HG02970 (cell line): ENCODE data around the gene TUFM.
"Not testable (repeated sequence)": the region's sequence is repeated elsewhere in the genome, so short reads cannot be mapped to it uniquely, and the experiment has no call there.

Experiments used
- ATAC-seq: cut with Tn5 transposase; IDR thresholded peaks from one replicate; pipeline ENCODE4 v1.9.1; 2021; ENCODE audit warnings: mild to moderate bottlenecking, moderate library complexity, moderate number of reproducible peaks; ENCODE audit not compliant: unreplicated experiment, low FRiP score

The TUFM gene

GRCh38 chr16:28842696-28843095 is 3.5 kb downstream of the TUFM start:
- ATAC-seq: no peak

GRCh38 chr16:28839899-28840298 is 6.2 kb downstream of the TUFM start:
- ATAC-seq: no peak

GRCh38 chr16:28839004-28839639 is 7.0 kb downstream of the TUFM start:
- no peak for ATAC-seq

GRCh38 chr16:28838558-28838918 is 7.6 kb downstream of the TUFM start:
- no peak for ATAC-seq

GRCh38 chr16:28837672-28838557 is 8.2 kb downstream of the TUFM start:
- no peak for ATAC-seq

- no peak for ATAC-seq
Observed at GRCh38 chr16:28836761-28837064, 9.4 kb downstream of the TUFM start.

GRCh38 chr16:28835864-28836760 is 10.0 kb downstream of the TUFM start:
- no peak for ATAC-seq

- ATAC-seq: no peak
Observed at GRCh38 chr16:28834873-28835863, 11.0 kb downstream of the TUFM start.

GRCh38 chr16:28834349-28834748 is 11.8 kb downstream of the TUFM start:
- no peak for ATAC-seq

- ATAC-seq: no peak
Observed at GRCh38 chr16:28830531-28830930, 15.6 kb downstream of the TUFM start.

- no peak for ATAC-seq
Observed at GRCh38 chr16:28829747-28830146, 16.4 kb downstream of the TUFM start.

GRCh38 chr16:28826141-28826540 is 20.0 kb downstream of the TUFM start:
- ATAC-seq: no peak

GRCh38 chr16:28824717-28824973 is 21.5 kb downstream of the TUFM start:
- no peak for ATAC-seq

GRCh38 chr16:28823873-28824716 is 22.1 kb downstream of the TUFM start:
- ATAC-seq: peak; percentile 58

- ATAC-seq: peak; percentile 27
Observed at GRCh38 chr16:28823291-28823872, 22.8 kb downstream of the TUFM start.

GRCh38 chr16:28822520-28823290 is 23.4 kb downstream of the TUFM start, which contains the start of gene ATXN2L:
ATXN2L (plus strand) TSS chr16:28822999; CDS start chr16:28823260, 261 bp downstream.
- ATAC-seq: peak; percentile 50

GRCh38 chr16:28821874-28822519 is 24.2 kb downstream of the TUFM start:
- ATAC-seq: no peak

GRCh38 chr16:28820546-28820945 is 25.6 kb downstream of the TUFM start:
- not testable (repeated sequence) for ATAC-seq
